Liver (tissue), 3 donors: ENCODE measurements around the gene SEC31A.

Source experiments
- FOXA1 ChIP-seq: IDR thresholded peaks from 2 replicates; pipeline ENCODE4 v1.6.1; 2016; ENCODE audit warnings: antibody characterized with exemption
- GABPA ChIP-seq, 2 donors: IDR thresholded peaks in 1 of 2; conservative IDR thresholded peaks in 1 of 2; 2 replicates each; pipeline ENCODE4 v1.6.1; 2016; ENCODE audit warnings: antibody characterized with exemption in 2 of 2, mild to moderate bottlenecking in 1 of 2, moderate library complexity in 1 of 2
- RAD21 ChIP-seq, 2 donors: IDR thresholded peaks; 2 replicates each; pipeline ENCODE4 v1.6.1; 2016; ENCODE audit warnings: antibody characterized with exemption in 2 of 2, mild to moderate bottlenecking in 2 of 2
- RXRA ChIP-seq, 2 donors: IDR thresholded peaks; 2 replicates each; pipeline ENCODE4 v1.6.1; 2017 to 2018; ENCODE audit warnings: antibody characterized with exemption in 2 of 2, mild to moderate bottlenecking in 1 of 2
- TAF1 ChIP-seq: conservative IDR thresholded peaks from 2 replicates; pipeline ENCODE4 v1.6.1; 2016; ENCODE audit warnings: antibody characterized with exemption, mild to moderate bottlenecking
- YY1 ChIP-seq: IDR thresholded peaks from 2 replicates; pipeline ENCODE4 v1.6.1; 2016; ENCODE audit warnings: antibody characterized with exemption, mild to moderate bottlenecking
- TF ChIP-seq, protein P1 (sequence below): fragments of 150-350 bp; IDR thresholded peaks from 2 replicates; pipeline ENCODE4 v1.5.1; 2017; ENCODE audit warnings: improper control_type of control experiment, low read depth, low read length; ENCODE audit not compliant: missing input control
- TF ChIP-seq, protein P2 (sequence below): IDR thresholded peaks from 2 replicates; pipeline ENCODE4 v1.6.1; 2016; ENCODE audit warnings: antibody characterized with exemption
- donor health status: healthy.
- donor health status: healthy.

DNA sequence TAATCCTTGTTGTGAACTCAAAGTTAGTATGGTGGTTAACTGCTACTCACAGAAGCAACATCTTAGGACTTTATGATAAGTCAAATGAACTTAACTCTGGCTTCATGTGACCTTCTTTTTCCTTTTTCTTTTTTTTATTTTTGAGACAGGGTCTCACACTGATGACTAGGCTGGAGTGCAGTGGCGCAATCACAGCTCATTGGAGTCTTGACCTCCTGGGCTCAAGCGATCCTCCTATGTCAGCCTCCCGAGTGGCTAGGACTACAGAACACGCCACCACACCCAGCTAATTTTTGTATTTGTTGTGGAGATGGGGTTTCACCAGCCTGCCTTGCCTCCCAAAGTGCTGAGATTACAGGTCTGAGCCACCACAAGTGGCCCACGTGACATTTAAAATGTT is 22.4 kb downstream of the SEC31A start:
- TF ChIP-seq GABPA (IDR thresholded peaks at IDR 0.05 in 1 of 2, conservative IDR thresholded peaks at IDR 0.05 in 1 of 2): no peak
- TF ChIP-seq TAF1: no peak
- TF ChIP-seq, protein P1, sequence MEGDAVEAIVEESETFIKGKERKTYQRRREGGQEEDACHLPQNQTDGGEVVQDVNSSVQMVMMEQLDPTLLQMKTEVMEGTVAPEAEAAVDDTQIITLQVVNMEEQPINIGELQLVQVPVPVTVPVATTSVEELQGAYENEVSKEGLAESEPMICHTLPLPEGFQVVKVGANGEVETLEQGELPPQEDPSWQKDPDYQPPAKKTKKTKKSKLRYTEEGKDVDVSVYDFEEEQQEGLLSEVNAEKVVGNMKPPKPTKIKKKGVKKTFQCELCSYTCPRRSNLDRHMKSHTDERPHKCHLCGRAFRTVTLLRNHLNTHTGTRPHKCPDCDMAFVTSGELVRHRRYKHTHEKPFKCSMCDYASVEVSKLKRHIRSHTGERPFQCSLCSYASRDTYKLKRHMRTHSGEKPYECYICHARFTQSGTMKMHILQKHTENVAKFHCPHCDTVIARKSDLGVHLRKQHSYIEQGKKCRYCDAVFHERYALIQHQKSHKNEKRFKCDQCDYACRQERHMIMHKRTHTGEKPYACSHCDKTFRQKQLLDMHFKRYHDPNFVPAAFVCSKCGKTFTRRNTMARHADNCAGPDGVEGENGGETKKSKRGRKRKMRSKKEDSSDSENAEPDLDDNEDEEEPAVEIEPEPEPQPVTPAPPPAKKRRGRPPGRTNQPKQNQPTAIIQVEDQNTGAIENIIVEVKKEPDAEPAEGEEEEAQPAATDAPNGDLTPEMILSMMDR: no peak
- no peak for TF ChIP-seq RXRA (IDR thresholded peaks at IDR 0.05)
- TF ChIP-seq, protein P2, sequence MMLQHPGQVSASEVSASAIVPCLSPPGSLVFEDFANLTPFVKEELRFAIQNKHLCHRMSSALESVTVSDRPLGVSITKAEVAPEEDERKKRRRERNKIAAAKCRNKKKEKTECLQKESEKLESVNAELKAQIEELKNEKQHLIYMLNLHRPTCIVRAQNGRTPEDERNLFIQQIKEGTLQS: no peak
- no peak for TF ChIP-seq FOXA1
- no peak for TF ChIP-seq RAD21 (IDR thresholded peaks at IDR 0.05)
- no peak for TF ChIP-seq YY1
